ENCODE results near the gene EDN1.

EDN1 gene

DNA sequence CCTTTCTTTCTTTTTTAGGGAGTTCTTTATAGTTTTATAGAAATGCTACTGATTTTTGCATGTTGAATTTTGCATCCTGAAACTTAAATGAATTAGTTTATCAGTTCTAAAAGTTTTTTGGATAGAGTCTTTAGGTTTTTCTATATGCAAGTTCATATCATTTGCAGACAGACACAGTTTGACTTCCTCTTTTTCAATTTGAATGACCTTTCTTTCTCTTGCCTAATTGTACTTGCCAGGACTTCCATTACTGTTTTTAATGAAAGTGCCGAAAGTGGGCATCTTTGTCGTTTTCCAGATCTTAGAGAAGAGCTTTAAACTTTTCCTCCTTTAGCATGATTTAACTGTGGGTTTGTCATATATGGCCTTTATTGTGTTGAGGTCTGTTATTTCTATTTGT is 21.1 kb upstream of the EDN1 start:
- FAIRE-seq (no peak), DNase-seq (ENCODE audit: low spot score) (no peak)

DNA sequence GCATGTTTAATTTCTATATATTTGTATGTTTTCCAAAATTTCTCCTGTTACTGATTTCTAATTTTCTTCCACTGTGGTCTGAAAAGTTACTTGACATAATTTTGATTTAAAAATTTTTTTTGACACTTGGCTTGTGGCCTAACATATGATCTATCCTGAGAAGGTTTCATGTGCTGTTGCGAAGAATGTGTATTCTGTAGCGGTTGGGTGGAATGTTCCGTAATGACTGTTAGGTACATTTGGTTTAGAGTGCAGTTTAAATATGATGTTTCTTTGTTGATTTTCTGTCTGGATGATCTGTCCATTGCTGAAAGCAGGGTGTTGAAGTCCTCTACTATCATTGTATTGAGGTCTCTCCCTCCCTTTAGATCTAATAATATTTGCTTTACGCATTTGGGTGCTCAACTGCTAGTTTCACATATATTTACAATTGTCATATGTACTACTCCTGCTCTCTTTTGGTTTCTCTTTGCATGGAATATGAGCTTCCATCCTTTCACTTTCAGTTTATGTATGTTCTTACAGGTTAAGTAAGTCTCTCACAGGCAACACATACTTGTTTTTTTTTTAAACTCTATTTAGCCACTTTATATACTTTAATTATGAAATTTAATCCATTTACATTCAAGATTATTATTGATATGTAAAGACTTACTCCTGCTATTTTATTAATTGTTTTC is 19.5 kb upstream of the EDN1 start:
- DNase-seq (ENCODE audit: low spot score) = no peak
- no peak for FAIRE-seq

DNA sequence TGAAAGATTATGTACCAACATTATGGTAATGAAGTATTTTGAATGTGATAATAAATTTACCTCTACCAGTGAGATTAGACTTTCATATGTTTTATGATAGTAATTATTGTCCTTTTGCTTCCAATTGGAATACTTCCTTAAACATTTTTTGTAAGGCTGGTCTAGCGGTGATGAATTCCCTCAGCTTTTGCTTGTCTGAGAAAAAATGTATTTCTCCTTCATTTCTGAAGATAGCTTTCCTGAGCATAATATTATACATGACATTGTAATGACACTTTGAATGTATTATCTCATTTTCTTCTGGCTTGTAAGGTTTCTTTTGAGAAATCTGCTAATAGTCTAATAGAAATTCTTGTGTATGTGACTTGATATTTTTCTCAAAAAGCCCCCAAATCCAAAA is 18.6 kb upstream of the EDN1 start:
- DNase-seq (ENCODE audit: low spot score) (no peak), FAIRE-seq (no peak)

DNA sequence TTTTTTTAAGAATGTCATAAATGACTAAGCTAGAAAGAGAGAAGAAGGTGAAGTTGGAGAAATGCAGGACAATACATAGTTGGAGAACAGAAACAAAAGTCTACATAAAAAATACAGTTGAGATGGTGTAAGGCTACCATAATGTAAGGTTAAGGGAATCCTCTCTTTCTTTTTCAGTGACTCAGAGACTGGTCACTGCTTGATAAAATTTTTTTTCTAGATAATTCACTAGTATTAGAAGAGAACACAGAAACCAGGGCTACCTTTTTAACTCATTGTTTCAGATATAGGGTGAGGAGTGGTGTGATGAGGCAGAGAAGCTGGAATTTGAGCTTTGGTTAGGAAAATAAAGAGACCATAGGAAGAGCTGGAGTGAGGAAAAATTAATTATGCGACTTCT is 18.2 kb upstream of the EDN1 start:
- DNase-seq (ENCODE audit: low spot score) = no peak
- FAIRE-seq = no peak

DNA sequence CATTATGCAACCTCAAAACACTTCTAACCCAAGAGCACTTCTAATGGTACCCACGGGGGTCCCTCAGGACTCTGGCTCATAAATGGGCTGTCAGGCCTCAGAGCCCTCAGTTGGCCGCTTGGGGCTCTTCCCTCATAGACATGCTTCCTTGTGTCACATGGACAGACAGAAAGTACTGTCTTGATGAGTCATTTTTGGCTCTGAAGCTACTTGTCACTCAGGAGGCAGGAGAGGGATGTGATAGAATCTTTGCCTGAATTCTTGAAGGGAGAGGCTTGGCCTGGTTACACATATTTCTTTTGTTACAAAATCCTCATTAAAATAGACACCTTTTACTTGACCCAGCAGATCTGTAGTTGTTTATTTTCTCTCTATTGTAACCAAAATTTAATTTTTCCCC is 15.1 kb upstream of the EDN1 start:
- DNase-seq (ENCODE audit: low spot score) (peak; percentile 52), FAIRE-seq (no peak)

DNA sequence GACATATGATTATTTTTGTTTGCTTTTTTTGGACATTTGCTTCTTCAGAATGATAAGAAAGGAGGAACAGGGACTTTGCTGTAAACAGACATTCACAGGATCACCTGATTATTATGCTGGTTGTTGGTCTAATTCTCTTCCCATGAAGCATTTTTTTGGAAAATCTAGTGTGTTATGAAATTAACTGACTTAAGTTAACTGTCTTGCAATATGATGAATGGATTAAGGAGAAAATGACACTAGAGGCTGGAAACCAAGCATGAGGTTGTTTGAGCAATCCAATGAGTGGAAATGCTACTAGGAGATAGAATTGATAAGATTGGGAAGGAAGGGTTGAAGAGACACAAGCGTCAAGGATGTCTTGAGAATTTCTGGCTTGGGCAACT is 13.2 kb upstream of the EDN1 start:
- DNase-seq (ENCODE audit: low spot score) (no peak), FAIRE-seq (no peak)

DNA sequence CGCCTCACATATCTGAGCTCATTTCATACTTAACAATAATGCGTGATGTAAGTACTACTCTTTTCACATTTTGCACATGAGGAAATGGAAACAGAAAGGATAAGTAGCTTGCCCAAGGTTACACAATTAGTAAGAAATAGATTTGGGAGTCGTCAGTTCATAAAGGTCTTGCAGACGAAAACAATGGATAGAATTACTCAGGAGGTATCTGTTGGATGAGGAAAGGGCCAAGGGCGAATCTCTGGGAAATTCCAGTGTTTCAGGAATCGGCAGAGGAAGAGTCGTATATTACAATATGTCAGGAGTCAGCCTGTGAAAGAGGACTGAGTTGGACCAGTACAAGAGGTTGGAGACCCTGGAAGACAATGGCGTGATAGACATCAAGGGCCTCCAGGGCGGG is 12.8 kb upstream of the EDN1 start:
- FAIRE-seq (no peak), DNase-seq (ENCODE audit: low spot score) (no peak)

DNA sequence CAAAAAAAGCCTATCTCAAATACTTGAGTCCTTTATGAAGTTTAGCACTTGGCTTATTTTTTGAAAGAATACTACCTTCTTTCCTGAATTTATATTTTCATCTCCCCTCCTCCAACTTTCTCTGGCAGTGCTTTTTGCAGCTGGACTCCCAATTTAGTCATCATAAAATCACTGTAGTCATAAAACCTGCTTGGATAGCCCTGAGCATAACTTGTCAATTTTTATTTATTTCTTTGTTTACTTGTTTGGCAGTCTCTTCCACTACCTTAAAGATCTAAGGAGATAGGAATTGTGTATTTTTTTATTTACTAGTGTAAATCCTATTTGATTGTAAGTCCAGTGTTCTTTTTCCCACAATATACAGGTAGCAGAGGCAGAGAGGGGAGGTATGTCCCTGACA is 11.2 kb upstream of the EDN1 start:
- FAIRE-seq (no peak), DNase-seq (ENCODE audit: low spot score) (no peak)

DNA sequence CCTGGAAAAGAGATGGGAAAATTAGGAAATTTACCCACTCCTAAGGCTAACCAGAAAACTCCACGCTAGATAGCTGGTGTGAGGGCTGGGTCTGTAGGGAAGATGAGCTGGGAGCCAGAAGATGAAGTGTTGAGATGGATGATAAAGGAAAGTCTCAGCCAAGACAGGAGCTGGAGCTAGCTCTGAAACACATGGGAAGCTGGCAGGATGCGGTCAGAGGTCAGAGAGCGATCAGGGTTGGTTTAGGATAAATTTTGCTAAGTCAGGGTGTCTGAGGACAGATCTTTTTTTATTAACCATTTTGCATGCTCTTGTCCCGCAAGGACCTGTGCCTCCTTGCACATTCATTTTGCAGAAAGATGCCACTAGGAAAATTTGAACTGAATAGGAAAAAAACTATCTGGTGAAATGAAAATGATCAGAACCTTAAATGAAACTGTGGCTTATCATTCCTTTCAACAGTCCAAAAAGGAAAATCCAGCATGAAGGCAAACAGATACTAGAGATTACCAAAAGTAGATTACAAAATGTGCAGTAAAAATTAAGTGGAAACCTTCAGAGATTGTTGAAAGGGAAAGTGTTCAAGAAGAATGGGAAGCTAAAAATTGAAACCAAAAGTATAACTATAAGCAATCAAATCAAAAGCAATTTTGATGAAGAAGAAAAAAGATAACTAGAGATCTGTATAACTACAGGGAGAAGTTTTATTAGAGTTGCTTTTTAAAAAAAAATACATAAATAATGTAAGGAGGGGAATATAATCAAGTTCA is 10.7 kb upstream of the EDN1 start:
- no peak for FAIRE-seq

DNA sequence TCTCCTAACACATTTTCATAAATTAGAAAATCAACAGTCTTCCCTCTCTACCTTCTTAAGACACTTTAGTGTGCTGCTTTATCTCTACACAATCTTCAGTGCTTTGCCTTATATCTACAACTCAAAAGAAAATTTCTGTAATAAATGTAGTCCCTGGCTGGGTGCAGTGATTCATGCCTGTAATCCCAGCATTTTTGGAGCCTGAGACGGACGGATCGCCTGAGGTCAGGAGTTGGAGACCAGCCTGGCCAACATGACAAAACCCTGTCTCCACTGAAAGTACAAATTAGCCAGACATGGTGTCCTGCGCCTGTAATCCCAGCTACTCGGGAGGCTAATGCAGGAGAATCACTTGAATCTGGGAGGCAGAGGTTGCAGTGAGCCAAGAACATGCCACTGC is 9.7 kb upstream of the EDN1 start:
- FAIRE-seq = no peak
- DNase-seq (ENCODE audit: low spot score) = no peak

More for the DNA sequence above, 10.7 kb upstream of the EDN1 start:
- DNase-seq (ENCODE audit: low spot score) = no peak

DNA sequence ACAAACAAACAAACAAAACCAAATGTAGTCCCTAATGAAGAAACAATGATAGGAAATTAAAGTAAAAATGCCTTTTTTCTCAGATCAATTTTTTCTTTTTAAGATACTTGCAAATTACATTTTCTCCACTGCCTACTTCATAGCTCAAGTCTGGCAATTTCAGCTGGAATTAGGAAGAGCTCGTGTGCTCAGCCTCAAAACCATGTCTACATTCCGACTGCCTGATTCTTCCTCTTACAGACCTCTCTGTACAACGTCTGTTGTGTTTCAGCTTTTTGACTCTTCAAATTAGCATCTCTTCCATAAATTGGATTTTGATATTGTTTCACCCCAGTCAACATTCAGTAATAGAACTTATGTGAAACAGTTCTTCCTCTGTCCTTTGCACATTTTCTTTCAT is 9.3 kb upstream of the EDN1 start:
- DNase-seq (ENCODE audit: low spot score) = no peak
- FAIRE-seq = no peak

DNA sequence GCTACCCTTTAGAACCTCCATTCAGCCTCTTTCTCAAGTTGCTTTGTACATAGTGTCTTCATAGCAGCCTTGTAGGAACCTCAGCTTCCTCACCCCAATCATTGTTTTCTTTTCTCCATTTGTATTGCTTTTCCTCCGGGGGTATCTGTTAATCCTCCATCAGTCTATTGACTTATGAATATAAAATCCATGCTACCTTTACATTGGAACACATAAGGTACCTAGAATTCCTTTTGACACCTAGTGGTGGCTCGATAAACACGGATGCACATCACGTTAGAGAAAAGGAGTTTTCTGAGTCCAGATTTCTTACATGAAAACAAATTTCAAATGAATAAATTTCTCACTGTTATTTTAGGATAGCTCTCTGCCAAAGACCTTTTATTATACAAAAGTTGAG is 6.3 kb upstream of the EDN1 start:
- DNase-seq (ENCODE audit: low spot score) = no peak
- FAIRE-seq = no peak

DNA sequence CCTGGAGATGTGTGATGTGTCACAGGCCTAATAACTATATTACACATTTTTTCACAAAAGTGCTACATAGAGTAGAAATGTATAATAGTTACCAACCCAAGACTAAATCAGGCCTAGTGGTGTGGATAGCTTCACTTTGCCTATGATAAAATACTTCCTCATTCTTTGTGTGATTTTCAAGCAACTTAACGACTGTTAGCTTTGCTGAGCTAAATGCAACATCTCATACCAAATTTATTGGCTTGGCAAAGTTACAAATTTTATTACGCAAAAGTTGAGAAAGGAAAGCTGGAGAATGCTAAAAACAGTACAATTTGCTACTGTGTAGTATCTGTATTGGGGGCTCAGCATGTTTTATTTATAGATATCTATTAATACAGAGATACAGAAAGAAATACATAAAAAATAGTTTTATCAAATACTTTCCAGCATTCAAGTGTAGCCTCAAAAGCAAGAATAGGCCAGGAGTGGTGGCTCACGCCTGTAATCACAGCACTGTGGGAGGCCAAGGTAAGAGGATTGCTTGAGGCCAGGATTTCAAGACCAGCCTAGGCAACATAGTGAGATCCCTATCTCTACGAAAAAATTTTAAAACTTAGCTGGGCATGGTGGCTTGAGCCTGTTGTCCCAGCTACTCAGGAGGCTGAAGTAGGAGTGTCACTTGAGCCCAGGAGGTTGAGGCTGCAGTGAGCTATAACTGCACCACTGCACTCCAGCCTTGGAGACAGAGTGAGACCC is 3.6 kb upstream of the EDN1 start:
- DNase-seq (ENCODE audit: low spot score) (no peak), FAIRE-seq (no peak)

DNA sequence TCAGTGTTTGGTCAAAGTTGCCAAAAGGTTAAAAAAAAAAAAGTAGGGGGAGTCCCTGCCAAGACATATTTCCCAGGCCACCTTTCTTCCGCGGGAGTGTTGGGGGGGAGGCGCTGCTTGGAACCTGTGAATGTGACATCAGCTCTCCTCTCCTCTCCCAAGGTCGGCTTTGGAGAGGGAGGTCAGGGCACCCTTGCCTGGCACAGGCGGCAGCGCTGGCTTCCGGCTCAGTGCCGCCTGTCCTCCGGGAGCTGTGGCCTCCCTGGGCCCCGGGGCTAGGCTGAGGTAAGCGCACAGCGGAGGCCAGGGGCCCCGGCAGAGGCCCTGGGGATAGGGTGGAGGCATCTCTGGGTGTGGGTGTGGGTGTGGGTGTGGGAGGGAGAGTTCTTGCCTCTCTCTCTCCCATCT is 1.9 kb upstream of the EDN1 start:
- no peak for DNase-seq (ENCODE audit: low spot score)
- no peak for FAIRE-seq

DNA sequence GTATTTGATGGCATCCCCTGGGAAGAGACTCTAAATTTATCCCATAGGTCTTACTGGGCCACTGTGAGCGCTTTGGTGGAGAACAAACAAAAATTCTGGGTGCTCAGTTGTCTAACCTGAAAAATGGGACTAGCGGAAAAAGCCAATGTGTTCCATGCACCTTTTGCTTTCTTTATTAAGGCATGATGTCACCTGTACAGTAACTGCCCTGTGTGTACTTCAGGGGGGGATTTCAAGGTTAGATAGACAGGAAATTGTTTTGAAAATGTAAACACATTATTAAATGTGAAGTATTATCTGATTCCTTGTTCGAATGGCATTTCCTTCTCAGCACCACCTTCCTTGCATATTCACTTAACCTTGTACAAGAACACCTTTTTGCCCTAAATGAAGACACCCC is 1.2 kb upstream of the EDN1 start:
- DNase-seq (ENCODE audit: low spot score) = no peak
- FAIRE-seq = no peak

DNA sequence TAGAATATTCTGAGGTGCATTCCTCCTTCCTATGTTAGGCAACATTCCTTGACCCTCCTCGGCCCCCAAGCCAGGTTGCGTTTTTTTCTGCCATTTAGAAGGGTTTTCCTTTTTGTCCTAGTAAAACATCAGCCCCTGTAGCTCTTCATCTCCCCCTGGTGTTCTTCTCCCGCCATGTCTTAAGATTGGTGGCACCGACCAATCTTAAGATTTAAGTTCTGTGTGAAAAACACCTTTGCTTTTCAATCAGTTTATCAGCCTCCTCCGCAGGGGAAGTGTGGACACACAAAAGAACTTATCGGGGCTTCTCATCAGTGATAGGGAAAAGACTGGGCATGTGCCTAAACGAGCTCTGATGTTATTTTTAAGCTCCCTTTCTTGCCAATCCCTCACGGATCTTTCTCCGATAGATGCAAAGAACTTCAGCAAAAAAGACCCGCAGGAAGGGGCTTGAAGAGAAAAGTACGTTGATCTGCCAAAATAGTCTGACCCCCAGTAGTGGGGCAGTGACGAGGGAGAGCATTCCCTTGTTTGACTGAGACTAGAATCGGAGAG is 719 bp upstream of the EDN1 start:
- FAIRE-seq (no peak), DNase-seq (ENCODE audit: low spot score) (no peak)

DNA sequence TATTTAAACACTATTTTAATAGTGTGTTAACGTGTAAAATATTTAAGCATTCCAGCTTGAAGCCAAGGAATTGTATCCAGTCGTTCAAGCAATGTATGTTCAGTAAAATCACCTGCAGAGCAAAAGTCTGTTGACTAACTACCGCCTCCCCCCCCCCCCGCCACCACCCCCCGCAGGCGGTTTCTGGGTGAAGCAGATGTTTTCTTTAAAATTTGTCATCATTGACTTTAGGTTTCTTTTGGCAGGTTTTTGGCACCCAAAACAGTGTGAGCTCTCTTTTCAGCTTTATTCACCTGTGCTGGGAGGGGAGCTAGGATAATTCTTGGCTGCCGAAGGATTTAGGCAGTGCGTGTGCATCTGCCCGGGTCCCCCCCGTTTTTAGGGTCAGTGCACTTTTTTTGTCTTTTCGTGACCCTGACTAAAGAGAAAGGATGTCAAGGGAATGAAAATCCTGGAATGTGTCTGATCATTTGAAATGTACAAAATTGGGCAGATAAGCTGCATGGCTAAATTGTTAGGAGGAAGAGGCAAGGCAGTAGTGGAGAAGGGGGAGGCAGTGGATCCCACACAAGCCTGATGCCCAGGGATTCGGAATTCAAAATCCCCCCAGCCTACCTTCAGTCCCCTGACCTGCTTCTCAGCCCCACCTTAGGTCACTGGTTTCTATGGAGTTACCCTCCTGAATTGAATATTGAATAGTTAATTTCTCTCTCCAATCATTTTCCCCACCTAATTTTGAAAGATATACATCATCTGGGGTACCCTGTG is 1.1 kb downstream of the EDN1 start:
- no peak for FAIRE-seq
- no peak for DNase-seq (ENCODE audit: low spot score)

DNA sequence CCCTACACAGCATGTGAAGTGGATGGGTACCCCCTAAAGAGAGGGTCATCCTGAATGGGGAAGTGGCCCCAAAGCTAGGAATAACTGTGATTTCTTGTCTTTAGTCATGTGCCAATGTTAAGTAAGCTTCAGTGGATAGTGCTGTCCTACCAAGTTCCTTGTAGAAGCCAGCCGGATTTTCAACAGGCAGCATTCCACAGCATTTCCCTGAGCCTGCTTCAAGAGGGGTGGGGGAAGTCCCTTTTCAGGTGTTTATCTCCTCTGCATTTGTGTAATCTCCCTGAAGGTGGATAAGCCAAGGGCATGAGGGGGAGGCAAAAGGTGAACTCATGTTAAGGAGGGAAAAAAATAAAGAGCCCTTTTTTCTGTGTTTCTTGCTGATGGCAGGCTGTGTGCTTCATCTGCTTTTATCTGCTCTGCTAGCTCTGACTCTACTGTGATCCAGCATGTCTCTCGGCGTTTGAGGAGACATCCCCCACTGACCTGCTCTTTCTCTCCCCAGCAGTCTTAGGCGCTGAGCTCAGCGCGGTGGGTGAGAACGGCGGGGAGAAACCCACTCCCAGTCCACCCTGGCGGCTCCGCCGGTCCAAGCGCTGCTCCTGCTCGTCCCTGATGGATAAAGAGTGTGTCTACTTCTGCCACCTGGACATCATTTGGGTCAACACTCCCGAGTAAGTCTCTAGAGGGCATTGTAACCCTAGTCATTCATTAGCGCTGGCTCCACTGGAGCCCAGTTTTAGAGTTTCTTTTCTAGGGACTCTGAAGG is 1.9 kb downstream of the EDN1 start:
- FAIRE-seq (no peak), DNase-seq (ENCODE audit: low spot score) (peak; percentile 44)

DNA sequence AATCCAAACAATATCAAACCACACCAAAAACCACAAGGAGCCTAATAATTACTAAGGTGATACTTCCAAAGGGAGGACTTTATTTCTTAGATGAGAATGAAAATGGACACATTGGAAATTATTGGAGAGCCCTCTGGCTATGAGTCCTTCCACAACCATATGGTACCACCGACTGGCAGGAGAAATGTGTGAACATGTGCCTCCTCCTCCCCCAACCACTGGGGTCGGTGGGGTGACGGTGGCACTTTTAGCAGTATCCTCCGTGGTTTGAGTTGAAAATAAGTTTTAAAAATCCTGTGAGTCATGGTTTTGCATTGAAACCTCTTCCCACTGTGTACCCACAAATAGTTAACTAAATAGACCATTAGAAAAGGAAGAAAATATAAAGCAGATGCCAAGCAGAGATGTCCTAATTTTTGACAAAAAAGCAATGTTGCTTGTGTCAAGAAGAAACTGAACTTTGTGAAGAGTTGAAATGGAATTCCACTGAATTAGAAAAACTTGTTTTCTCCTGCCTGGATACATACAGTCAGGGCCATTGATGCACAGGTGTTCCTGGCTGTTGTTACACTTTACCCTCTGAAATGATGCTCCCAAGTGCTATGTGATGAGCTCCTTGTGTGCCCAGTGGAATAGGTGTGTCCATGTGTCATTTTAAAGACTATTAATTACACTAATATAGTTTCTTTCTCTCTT is 3.2 kb downstream of the EDN1 start:
- no peak for FAIRE-seq
- DNase-seq (ENCODE audit: low spot score) = no peak

Data from urothelium cell line (cell line).